AG04449 (cell line): ENCODE data around the gene HCAR3.

Experiments
- CTCF ChIA-PET: fragments of 350-600 bp; formaldehyde crosslinking; extraction: SDS; loops from one replicate; lab custom pipeline; 2021; ENCODE audit warnings: antibody characterized with exemption; lab: Yijun Ruan, JAX
- POLR2A ChIA-PET: fragments of 400-600, 350-600 bp; formaldehyde crosslinking; extraction: SDS; loops from one replicate; lab custom pipeline; 2020; ENCODE audit warnings: antibody characterized with exemption, inconsistent platforms; lab: Yijun Ruan, JAX
- DNase-seq: peaks from one replicate; pipeline ENCODE4 v3.0.0-alpha.2; 2010; ENCODE audit warnings: low read depth, low spot score
- H3K4me3 ChIP-seq: 2 replicates; pipeline ENCODE4 v1.5.1; 2011; ENCODE audit warnings: low read depth, mild to moderate bottlenecking, control low read depth, low read length
- CTCF ChIP-seq: IDR thresholded peaks from one replicate; pipeline ENCODE4 v1.5.1; 2011; ENCODE audit warnings: mild to moderate bottlenecking, moderate library complexity, low read length, control low read depth, inconsistent platforms; ENCODE audit not compliant: insufficient read depth; ENCODE audit errors: missing control alignments

Gene HCAR3

GRCh38 chr12:122732611-122733010 is 16.0 kb upstream of the HCAR3 start:
- TF ChIP-seq CTCF = no peak
- DNase-seq = no peak
- CTCF ChIA-PET = no interaction called here
- POLR2A ChIA-PET = no interaction called here
- no peak overlapping the region for H3K4me3 ChIP-seq

GRCh38 chr12:122732170-122732569 is 15.6 kb upstream of the HCAR3 start:
- POLR2A ChIA-PET = no interaction called here
- no peak for DNase-seq
- no peak overlapping the region for H3K4me3 ChIP-seq
- CTCF ChIA-PET = no interaction called here
- TF ChIP-seq CTCF = no peak

- ChIA-PET POLR2A (no interaction called here), CTCF (no interaction called here)
Observed at GRCh38 chr12:122730215-122731014, 13.8 kb upstream of the HCAR3 start, which contains the start of gene HCAR1. Gene HCAR1 (minus strand): TSS chr12:122730844. CDS start chr12:122730339, 505 bp downstream.

GRCh38 chr12:122729583-122730214 is 13.1 kb upstream of the HCAR3 start:
- DNase-seq = no peak
- no peak for TF ChIP-seq CTCF
- H3K4me3 ChIP-seq = no peak overlapping the region
- CTCF ChIA-PET = no interaction called here
- POLR2A ChIA-PET = no interaction called here

More at GRCh38 chr12:122730215-122731014, 13.8 kb upstream of the HCAR3 start, which contains the start of gene HCAR1:
- TF ChIP-seq CTCF = no peak
- DNase-seq = no peak
- no peak within 1 kb of the TSS for H3K4me3 ChIP-seq

- POLR2A ChIA-PET = no interaction called here
- DNase-seq = no peak
- no peak overlapping the region for H3K4me3 ChIP-seq
- CTCF ChIA-PET = interaction anchor here (1.0 to 1.8 kb wide), 2 partner anchors 11 to 68 kb away, joined by 3 to 5 read pairs; no protein-coding TSS in a partner anchor
- no peak for TF ChIP-seq CTCF
Observed at GRCh38 chr12:122726080-122726558, 9.5 kb upstream of the HCAR3 start.

GRCh38 chr12:122725452-122726079 is 9.0 kb upstream of the HCAR3 start:
- TF ChIP-seq CTCF = no peak
- ChIA-PET CTCF (interaction anchor here (1.0 to 1.8 kb wide), 2 partner anchors 11 to 68 kb away, joined by 3 to 5 read pairs; no protein-coding TSS in a partner anchor), POLR2A (no interaction called here)
- H3K4me3 ChIP-seq = no peak overlapping the region
- DNase-seq = no peak
